ENCODE results near the gene FAM170A. TPM values are rescaled to one million over a fixed set of nuclear protein-coding genes. Genes with fewer than 3 reads are reported as not detected.

FAM170A gene
- total RNA-seq, result not detected

DNA sequence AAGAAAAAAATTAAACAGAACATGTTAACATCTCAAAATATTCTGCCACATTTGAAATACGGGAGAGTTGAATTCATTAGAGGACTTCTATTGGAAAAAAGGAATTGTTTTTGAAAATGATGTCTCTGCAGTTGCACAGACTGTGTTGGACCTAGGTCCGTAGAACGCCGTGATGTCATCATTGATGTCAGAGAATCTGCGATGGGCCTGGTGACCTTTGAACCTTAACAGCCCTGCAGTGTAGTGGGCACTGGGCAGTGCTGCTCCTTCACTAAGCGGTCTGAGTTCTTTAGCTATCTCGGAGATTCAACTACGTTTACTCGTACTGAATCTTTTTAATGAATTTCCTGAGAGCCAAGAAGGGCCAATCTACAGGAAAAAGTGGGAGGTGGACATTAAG, at the start of gene FAM170A:
Gene FAM170A (plus strand): TSS at position 220 of the 400 bp plus-strand sequence. CDS start 211 bp downstream, outside the sequence.
- Mint-ChIP-seq H3K9me3 (no peaks in the 10 kb centered on the region), H3K27me3 (peaks cover 8% of the 10 kb centered on the region), H3K36me3 (no peaks in the 10 kb centered on the region), H3K4me1 (no peaks in the 10 kb centered on the region), H3K27ac (no peak within 1 kb of the TSS), H3K4me3 (no peak within 1 kb of the TSS)
- ATAC-seq (ENCODE audit: low read depth), result no peak
- POLR2A ChIA-PET, result no interaction called here
- DNase-seq, result no peak

- no peaks in the 10 kb centered on the region for H3K4me1 Mint-ChIP-seq
- POLR2A ChIA-PET, result no interaction called here
- no peaks in the 10 kb centered on the region for H3K9me3 Mint-ChIP-seq
- H3K27me3 Mint-ChIP-seq, result peaks cover 10% of the 10 kb centered on the region
- no peaks in the 10 kb centered on the region for H3K36me3 Mint-ChIP-seq
- H3K27ac Mint-ChIP-seq, result no peak overlapping the region
- ATAC-seq (ENCODE audit: low read depth) (no peak), DNase-seq (no peak)
- H3K4me3 Mint-ChIP-seq, result no peak overlapping the region
Measured at GRCh38 chr5:119582987-119583386, 46.4 kb upstream of the FAM170A start.

DNA sequence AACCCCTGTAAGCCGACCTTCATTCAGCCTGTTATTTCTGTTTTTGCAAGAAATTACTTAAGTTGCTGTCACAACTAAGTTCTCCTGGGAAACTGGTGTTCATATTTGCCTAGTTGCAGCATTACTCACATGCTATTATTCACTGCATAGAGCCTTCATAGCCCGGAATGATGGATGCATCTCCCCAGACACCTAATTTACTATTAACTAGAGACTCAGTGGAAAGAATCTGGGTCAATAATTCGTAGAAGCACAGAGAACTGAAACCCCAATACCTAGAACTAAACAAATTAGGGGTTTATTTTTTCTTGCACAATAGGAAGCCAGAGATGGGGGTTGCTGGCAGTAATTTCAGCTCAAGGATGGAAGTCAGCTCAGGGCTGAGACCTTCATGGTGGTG, 45.7 kb upstream of the FAM170A start:
- H3K9me3 Mint-ChIP-seq, result no peaks in the 10 kb centered on the region
- H3K27me3 Mint-ChIP-seq, result peaks cover 10% of the 10 kb centered on the region
- DNase-seq (no peak), ATAC-seq (ENCODE audit: low read depth) (no peak)
- H3K36me3 Mint-ChIP-seq, result no peaks in the 10 kb centered on the region
- no peak overlapping the region for H3K4me3 Mint-ChIP-seq
- H3K4me1 Mint-ChIP-seq, result no peaks in the 10 kb centered on the region
- H3K27ac Mint-ChIP-seq, result no peak overlapping the region
- POLR2A ChIA-PET, result no interaction called here

DNA sequence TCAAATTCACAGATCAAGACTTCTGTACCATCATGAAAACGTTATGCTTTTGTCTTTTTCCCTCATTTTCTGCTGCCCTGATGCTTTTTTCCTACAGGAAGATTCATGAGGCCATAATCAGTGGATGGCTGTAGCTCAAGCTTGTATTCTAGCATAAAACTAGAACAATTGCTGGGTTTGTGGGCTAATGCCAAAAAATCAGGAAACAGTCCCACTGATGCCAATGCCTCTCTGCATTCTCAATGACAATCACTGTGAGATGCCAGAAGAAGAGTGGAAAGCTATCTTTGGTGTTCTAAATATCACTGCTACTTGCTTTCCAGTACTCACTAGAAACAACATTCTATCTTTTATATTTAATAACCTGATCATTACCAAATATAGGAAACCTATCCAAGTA, 33.3 kb upstream of the FAM170A start:
- Mint-ChIP-seq H3K4me3 (no peak overlapping the region), H3K27me3 (no peaks in the 10 kb centered on the region), H3K27ac (no peak overlapping the region), H3K36me3 (no peaks in the 10 kb centered on the region), H3K4me1 (no peaks in the 10 kb centered on the region), H3K9me3 (peaks cover 3% of the 10 kb centered on the region)
- POLR2A ChIA-PET, result no interaction called here
- no peak for DNase-seq
- ATAC-seq (ENCODE audit: low read depth), result no peak

- no peak for ATAC-seq (ENCODE audit: low read depth)
- Mint-ChIP-seq H3K4me1 (no peaks in the 10 kb centered on the region), H3K36me3 (no peaks in the 10 kb centered on the region), H3K27me3 (no peaks in the 10 kb centered on the region), H3K4me3 (no peak overlapping the region), H3K27ac (no peak overlapping the region), H3K9me3 (peaks cover 6% of the 10 kb centered on the region)
- DNase-seq, result no peak
- POLR2A ChIA-PET, result no interaction called here
Measured at GRCh38 chr5:119597728-119598298, 31.5 kb upstream of the FAM170A start.

GRCh38 chr5:119613937-119614336, 15.4 kb upstream of the FAM170A start:
- Mint-ChIP-seq H3K9me3 (no peaks in the 10 kb centered on the region), H3K4me1 (no peaks in the 10 kb centered on the region), H3K27ac (no peak overlapping the region), H3K4me3 (no peak overlapping the region), H3K36me3 (no peaks in the 10 kb centered on the region), H3K27me3 (no peaks in the 10 kb centered on the region)
- POLR2A ChIA-PET, result no interaction called here
- no peak for DNase-seq
- ATAC-seq (ENCODE audit: low read depth), result no peak

DNA sequence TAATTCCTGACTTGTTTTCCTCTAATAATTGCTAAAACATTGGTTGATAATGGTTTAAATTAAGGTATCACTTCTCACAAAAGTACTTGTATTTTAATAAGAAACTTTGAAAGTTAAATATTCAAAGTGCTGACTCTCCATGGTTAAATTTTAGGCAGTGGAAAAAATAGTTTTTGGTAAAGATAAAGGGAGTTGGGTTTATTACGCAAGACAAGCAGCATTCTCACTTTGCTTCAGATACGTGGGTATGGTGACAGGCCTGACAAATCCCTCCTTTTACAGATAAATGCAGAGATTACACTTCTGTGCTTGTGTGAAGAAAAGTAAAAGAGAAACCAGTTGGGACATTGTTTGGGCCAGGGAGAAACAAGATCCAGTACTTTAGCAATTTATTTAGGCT, 14.5 kb upstream of the FAM170A start:
- Mint-ChIP-seq H3K27me3 (no peaks in the 10 kb centered on the region), H3K36me3 (no peaks in the 10 kb centered on the region), H3K4me1 (no peaks in the 10 kb centered on the region), H3K4me3 (no peak overlapping the region), H3K27ac (no peak overlapping the region), H3K9me3 (no peaks in the 10 kb centered on the region)
- no peak for ATAC-seq (ENCODE audit: low read depth)
- POLR2A ChIA-PET, result no interaction called here
- DNase-seq, result no peak

DNA sequence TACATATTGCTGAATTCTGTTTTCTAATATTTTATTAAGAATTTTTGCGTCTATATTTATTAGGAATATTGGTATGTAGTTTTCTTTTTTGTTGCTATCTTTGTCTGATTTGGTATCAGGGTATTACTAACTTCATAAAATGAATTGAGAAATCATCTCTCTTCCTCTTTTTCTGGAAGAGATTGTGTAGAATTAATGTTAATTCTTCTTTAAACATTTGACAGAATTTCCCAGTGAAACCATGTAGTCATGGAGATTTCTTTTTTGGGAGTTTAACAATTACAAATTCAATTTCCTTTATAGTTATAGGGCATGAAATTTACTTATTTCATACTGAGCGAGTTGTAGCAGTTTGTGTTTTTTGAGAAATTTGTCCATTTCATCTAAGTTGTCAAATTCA, 3.3 kb upstream of the FAM170A start:
- Mint-ChIP-seq H3K36me3 (no peaks in the 10 kb centered on the region), H3K4me3 (no peak overlapping the region), H3K9me3 (no peaks in the 10 kb centered on the region), H3K4me1 (no peaks in the 10 kb centered on the region), H3K27me3 (peaks cover 10% of the 10 kb centered on the region), H3K27ac (no peak overlapping the region)
- DNase-seq, result no peak
- POLR2A ChIA-PET, result no interaction called here
- ATAC-seq (ENCODE audit: low read depth), result no peak

DNA sequence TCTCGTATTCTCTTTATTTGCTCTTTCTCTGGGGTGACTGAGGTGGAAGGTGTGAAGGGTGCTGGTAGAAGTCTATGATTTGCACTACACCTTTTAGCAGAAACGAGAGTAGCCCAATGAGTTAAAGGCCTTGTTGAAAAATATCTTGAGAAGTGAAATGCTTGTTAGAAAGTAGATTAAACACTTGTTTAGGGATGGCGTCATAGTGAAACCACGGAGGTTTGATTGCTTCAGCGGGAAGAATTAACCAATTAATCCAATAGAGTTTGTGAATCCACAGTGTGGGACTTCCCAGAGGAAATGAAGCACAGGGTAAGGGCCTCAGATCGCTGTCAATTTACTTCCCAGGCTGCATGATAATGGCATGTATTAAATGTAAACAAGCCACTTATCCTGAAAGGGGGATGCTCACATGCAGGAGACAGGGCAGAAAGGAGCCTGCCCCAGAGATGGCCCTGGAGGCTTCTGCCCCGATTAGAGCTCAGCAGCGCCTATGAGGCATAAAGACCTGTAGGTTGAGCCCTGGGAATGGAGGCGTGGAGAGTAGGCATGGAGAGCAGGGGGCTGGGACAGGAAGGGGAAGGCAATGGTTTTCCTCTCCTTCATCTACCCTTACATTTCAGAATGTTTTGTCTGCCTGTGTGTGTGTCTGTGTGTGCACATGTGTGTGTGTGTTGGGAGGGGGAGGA, 1.5 kb downstream of the FAM170A start:
- Mint-ChIP-seq H3K27ac (no peak overlapping the region), H3K36me3 (no peaks in the 10 kb centered on the region), H3K4me3 (no peak overlapping the region), H3K9me3 (no peaks in the 10 kb centered on the region), H3K4me1 (no peaks in the 10 kb centered on the region), H3K27me3 (no peaks in the 10 kb centered on the region)
- POLR2A ChIA-PET, result no interaction called here
- no peak for DNase-seq
- no peak for ATAC-seq (ENCODE audit: low read depth)

GRCh38 chr5:119631660-119632059, 2.3 kb downstream of the FAM170A start:
- Mint-ChIP-seq H3K27me3 (no peaks in the 10 kb centered on the region), H3K36me3 (no peaks in the 10 kb centered on the region), H3K4me1 (no peaks in the 10 kb centered on the region), H3K27ac (no peak overlapping the region), H3K9me3 (no peaks in the 10 kb centered on the region), H3K4me3 (no peak overlapping the region)
- ATAC-seq (ENCODE audit: low read depth) (no peak), DNase-seq (no peak)
- POLR2A ChIA-PET, result no interaction called here

DNA sequence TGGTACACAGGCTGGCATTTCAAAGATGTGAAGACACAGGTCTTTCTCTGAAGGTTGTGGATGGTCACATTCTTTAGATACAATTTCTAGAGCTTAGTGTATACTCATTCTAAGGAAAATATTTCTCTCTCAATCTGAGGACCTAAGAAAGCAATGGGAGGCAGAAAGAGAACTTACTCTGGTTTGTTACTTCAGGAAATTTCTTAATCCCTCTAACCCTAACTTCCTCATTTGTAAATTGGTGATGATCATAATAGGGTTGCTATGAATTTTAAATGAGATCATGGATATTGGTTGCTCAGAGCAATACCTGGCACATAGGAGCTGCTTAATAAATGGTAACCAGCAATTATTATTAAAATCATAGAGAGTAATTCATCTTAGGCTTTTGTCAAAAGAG, 22.1 kb downstream of the FAM170A start:
- no peak overlapping the region for H3K4me3 Mint-ChIP-seq
- H3K36me3 Mint-ChIP-seq, result no peaks in the 10 kb centered on the region
- H3K27ac Mint-ChIP-seq, result no peak overlapping the region
- no peaks in the 10 kb centered on the region for H3K4me1 Mint-ChIP-seq
- no peak for DNase-seq
- ATAC-seq (ENCODE audit: low read depth), result no peak
- POLR2A ChIA-PET, result no interaction called here
- peaks cover 3% of the 10 kb centered on the region for H3K27me3 Mint-ChIP-seq
- H3K9me3 Mint-ChIP-seq, result no peaks in the 10 kb centered on the region

GRCh38 chr5:119655061-119655460, 25.7 kb downstream of the FAM170A start:
- Mint-ChIP-seq H3K4me1 (no peaks in the 10 kb centered on the region), H3K27me3 (no peaks in the 10 kb centered on the region), H3K4me3 (no peak overlapping the region), H3K36me3 (no peaks in the 10 kb centered on the region), H3K27ac (no peak overlapping the region), H3K9me3 (no peaks in the 10 kb centered on the region)
- POLR2A ChIA-PET, result no interaction called here
- ATAC-seq (ENCODE audit: low read depth) (no peak), DNase-seq (no peak)

DNA sequence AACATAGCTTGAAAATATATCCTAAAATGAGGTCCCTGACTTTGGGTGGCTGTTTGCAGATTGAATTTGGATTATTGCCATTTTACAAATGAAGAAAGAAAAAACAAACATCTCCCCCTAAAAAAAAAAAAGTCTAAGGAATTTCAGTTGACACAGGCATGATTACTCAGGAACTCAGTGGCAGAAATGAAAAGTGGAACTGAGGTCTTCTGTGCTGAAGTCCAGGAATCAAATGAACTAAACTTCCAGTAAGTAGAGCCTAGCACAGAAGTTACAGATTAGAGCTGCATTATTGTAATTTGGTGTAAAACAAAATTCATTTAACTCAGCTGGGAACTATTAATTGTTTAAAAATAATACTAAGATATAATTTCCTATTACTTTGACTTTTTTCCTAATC, 26.7 kb downstream of the FAM170A start:
- no peak for ATAC-seq (ENCODE audit: low read depth)
- H3K4me3 Mint-ChIP-seq, result no peak overlapping the region

GRCh38 chr5:119666542-119666941, 37.2 kb downstream of the FAM170A start:
- H3K4me1 Mint-ChIP-seq, result no peaks in the 10 kb centered on the region
- H3K9me3 Mint-ChIP-seq, result peaks cover 10% of the 10 kb centered on the region
- POLR2A ChIA-PET, result no interaction called here

More for the DNA sequence above, 26.7 kb downstream of the FAM170A start:
- no peak for DNase-seq
- Mint-ChIP-seq H3K36me3 (no peaks in the 10 kb centered on the region), H3K4me1 (no peaks in the 10 kb centered on the region), H3K27me3 (no peaks in the 10 kb centered on the region), H3K27ac (no peak overlapping the region), H3K9me3 (no peaks in the 10 kb centered on the region)
- POLR2A ChIA-PET, result no interaction called here

More at GRCh38 chr5:119666542-119666941, 37.2 kb downstream of the FAM170A start:
- DNase-seq (no peak), ATAC-seq (ENCODE audit: low read depth) (no peak)
- Mint-ChIP-seq H3K4me3 (no peak overlapping the region), H3K27ac (no peak overlapping the region), H3K36me3 (no peaks in the 10 kb centered on the region), H3K27me3 (no peaks in the 10 kb centered on the region)
